Activated CD4-positive, CD25-positive, alpha-beta regulatory T cell treated with anti-CD3 and anti-CD28 coated beads, Interleukin-2, amount 50 U/mL, for 24 hours (primary cell): ENCODE measurements around the gene AGT.
"Not testable (repeated sequence)": the region's sequence is repeated elsewhere in the genome, so short reads cannot be mapped to it uniquely, and the experiment has no call there.

Source experiments
- ATAC-seq, 2 donors: fragments of 150-1000 bp; cut with Tn5 transposase; one replicate each; pipeline ENCODE4 v1.10.0; 2021; ENCODE audit warnings: mild to moderate bottlenecking in 1 of 2, moderate library complexity in 1 of 2

AGT gene

DNA sequence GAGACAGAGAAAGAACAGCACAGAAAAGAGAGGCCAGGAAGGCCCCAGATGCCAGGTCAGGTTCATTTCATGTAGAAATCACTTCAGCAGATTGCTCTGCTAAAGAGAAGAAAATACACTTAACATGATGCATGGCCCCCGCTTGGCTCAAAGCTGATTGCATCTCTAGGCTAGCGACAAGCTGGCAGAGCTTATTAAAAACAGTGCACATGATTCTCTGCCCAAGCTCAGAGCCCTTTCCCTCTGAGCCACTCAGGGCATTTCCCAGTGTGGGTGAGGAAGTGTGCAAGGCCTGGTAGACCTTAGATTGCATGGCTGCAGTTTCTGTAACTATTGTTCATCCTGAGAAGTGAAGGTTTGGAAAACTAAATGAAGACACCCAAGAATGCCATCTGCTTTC, 30.0 kb upstream of the AGT start:
- no peak for ATAC-seq

DNA sequence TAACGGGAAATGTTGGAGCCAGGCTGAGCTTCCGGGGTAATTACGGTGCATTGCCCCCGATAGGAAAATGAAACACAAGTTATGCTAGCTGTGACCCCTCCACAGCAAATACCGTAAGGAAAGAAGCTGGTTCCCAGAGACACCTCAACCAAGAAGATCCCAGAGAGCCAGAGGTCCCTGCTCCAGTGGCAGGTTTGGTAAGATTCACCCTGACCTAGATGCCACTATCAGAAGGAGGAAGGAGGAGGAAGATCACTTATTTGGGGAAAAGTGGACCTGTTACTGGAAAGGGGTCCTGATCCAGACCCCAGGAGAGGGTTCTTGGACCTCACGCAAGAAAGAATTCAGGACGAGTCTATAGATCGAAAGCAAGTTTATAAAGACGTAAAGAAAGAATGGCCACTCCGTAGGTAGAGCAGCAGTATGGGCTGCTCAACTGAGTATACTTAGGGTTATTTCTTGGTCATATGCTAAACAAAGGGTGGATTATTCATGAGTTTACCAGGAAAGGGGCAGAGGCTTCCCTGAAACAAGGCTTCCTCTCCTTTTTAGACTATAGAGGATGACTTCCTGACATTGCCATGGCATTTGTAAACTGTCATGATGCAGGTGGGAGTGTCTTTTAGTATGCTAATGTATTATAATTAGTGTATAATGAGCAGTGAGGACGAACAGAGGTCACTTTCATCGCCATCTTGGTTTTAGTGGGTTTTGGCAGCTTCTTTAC, 25.8 kb upstream of the AGT start:
- no peak for ATAC-seq

DNA sequence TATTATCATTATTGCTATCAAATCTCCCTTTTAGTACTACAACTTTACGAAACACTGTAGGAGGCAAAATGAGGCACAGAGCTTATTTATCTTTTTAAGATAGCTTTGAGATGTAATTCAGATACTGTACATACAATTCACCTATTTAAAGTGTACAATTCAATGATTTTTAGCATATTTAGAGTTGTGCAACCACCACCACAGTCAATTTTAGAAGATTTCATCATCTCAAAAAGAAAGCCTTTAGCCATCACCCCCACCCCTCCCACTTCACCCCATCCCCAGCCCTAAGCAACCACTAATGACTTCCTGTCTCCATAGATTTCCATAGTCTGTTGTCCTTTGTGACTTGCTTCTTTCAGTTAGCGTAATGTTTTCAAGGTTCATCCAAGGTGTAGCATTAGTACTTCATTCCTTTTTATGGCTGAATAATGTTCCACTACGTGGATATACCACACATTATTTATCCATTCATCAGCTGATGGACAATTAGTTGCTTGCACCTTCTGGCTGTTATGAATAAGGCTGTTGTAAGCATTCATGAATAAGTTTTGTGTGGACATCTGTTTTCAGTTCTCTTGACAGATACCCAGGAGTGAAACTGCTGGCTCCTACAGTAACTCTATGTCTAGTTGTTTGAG, 23.8 kb upstream of the AGT start:
- no peak for ATAC-seq

DNA sequence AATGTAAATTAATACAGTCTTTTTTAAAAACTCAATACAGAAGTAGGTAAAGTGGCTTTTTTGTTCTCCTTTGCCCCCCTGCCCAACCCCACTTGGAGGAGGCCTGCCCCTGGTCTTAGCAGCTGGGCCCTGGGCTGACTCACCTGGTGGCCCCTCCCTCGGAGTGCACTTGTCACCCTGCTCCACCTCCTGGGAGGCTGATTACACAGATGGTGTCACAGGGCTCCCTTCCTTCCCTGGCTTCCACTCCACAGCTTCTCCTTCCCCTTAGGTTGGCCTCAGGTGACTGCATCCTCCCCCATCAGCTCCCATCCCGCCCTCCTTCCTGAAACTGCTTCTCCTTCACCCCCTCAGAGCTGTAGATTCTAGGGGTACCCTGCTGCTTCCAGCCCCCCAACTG, 21.5 kb upstream of the AGT start:
- no peak for ATAC-seq

DNA sequence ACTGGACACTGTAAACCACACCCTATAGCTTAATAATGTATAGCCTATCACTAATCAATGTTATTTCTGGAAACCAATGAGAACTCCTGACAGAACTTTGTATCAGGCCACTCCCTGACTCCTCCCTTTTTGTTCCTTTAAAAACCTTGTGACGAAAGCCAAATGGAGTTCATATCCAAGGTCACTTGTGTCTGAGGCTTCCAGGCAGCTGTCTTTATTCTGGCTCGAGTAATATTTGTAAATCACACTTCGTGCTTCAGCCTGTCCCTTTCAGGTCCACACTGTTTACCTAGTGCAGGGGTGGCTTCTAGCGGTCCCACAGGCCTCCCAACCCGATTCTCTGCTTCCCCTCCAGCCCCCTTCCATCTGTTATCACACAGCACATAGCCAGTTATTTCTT, 17.1 kb upstream of the AGT start:
- no peak for ATAC-seq

- no peak for ATAC-seq
Measured at GRCh38 chr1:230728710-230729392, 14.9 kb upstream of the AGT start.

GRCh38 chr1:230725256-230726012, 11.5 kb upstream of the AGT start:
- no peak for ATAC-seq

DNA sequence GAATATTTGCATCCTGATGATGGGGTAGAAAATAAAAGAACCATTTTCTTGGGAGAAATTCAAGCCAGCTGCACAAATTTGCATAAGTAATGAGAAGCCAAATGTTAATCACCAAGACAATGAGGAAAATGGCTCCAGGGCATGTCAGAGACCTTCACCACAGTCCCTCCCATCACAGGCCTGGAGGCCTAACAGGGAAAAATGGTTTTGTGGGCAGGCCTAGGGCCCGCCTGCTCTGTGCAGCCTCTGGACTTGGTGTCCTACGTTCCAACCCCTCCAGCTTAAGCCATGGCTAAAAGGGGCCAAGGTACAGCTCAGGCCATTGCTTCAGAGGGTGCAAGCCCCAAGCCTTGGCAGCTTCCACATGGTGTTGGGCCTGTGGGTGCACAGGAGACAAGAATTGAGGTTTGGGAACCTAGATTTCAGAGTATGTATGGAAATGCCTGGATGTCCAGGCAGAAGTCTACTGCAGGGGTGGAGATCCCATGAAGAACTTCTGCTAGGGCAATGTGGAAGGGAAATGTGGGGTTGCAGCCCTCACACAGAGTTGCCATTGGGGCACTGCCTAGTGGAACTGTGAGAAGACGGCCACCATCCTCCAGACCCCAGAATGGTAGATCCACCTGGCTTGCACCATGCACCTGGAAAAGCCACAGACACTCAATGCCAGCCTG, 8.1 kb upstream of the AGT start:
- ATAC-seq: not testable (repeated sequence)

DNA sequence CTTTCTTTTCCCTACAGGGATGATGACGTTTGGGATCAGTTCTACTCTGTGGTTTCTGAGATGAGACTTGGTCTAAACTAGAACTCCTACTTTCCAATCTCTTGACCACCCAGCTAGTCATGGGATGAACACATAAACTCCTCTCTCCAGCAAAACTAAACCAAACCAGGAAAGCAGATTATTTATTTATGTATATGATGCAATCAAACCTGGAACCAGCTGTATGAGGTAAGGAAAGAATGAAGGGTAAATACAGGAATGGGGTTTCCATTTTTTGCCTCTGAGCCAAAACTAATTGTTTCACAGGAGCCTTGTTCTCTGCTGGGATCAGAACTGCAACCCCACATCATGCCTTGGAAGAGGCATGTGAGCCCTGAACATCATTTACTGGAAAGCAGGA, 3.3 kb upstream of the AGT start:
- ATAC-seq: no peak

GRCh38 chr1:230716453-230716852, 2.5 kb upstream of the AGT start:
- not testable (repeated sequence) for ATAC-seq

DNA sequence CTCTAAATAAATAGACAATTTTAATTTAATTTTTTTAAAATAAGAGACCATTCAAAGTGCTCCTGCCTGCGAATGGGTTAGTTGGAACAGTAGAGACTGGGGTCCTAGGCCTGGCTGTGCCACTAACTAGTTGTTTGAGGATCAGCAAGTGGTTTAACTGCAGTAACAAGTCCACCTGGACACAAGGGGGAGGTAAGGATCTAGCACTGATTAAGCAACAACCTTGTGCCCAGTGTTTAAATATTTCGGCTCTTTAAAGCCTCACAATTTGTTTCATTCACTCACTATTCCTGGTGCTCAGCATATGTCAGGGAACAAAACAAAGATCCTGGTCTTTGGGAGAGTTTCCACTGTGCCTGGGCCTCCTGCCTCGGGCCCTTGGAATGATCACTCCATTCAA, 1.6 kb upstream of the AGT start:
- ATAC-seq: no peak

GRCh38 chr1:230713547-230713914, 391 bp downstream of the AGT start:
- no peak for ATAC-seq

DNA sequence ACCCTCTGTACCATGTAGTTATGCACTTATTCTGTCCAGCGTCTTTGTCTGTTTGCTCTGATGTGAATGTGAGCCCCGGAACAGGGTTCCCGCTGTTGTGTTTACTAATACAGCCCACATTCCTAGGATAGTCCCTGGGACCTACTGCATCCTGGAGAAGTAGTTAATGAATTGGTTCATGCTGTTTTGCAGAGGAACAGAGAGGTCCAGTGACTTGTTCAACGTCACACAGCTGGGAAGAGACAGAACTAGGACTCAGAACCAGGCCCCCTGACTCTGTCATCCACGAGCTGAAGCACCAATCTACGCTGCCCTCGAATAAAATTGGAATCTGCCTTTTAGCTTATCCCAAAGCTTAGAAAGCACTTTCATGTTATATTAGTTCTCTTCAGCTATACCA, 784 bp downstream of the AGT start:
- ATAC-seq: no peak

DNA sequence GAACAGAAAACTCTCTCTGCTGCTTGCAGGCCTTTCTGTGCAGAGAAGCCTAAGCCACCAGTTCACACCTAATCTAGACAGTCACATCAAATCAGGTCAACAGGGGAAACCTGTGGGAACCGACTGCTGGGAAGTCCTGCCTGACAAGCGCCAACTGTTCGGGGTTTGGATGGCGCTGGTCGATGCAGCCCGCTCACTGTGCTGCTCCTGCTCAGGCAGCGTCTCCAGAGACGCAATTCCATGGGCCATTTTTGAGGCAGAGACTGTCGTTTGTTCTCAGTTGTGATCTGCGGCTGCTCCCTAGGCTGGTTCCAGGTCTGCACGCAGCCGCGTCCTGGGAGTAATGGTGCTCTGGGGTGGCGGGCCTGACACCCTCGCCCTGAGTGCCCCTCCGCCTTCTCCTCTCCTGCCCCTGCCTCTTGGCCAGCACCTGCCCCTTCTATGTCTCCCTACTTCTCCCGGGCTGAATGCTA, 1.4 kb downstream of the AGT start:
- ATAC-seq: no peak

DNA sequence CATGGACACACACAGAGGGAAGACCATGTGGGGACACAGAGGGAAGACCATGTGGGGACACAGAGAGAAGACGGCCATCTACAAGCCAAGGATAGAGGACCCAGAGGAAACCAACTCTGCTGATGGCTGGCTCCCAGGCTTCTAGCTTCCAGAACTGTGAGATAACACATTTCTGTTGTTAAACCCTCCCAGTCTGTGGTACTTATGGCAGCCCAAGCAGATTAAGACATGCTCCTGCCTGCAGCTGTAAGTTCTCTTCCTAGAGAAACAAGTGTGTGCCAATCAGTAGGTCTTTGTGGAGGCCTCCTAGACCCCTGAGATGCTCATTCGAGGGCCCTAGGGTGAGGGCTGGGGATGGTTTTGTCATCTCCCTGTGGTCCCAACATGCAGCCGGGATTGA, 2.7 kb downstream of the AGT start:
- no peak for ATAC-seq

GRCh38 chr1:230710543-230710904, 3.4 kb downstream of the AGT start:
- no peak for ATAC-seq

GRCh38 chr1:230709619-230710542, 4.0 kb downstream of the AGT start:
- no peak for ATAC-seq

DNA sequence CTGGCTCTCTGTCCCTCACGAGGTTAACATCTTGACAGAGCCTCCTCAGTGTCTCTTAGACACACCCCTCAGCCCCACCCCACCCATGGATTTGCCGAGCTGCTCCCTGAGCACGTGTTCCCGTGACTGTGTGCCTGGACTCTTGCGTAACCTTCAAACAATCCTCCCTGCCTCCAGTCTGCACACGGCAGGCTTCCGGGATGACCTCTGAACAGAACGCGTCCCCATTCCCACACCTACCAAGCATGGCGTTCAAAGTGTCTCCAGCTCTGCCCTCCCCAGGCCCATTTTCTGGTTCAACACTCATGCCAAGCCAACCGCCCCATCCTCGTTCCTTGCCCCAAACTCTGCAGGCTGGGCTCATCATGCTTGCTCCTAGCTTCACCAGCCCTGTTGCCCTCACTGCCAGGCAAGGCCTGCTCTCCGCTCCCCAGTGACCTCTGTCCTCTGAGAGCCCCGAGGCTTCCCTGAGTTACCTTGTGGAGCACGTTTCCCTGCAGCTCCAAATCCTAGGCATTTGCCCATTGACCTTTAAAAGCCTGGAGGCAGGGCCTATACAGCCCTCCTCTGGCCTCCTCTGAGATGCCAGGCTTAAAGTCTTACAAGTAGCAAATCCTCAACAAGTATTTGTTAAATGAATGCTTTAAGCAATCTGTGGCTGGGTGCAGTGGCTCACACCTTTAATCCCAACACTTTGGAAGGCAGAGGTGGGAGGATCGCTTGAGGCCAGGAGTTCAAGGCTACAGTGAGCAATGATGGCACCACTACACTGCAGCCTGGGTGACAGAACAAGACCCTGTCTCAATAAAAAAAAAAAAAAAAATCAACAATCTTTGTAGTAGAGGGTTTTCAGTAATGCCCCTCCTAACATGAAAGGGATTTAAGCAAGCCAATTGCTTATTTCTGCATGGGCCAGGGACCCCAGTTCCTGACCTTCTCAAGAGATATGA, 5.0 kb downstream of the AGT start:
- no peak for ATAC-seq

GRCh38 chr1:230707732-230708630, 5.9 kb downstream of the AGT start:
- ATAC-seq: no peak
